HG02884 (cell line): ENCODE measurements around the gene NECAB2.

Source experiments
- ATAC-seq: cut with Tn5 transposase; IDR thresholded peaks from one replicate; pipeline ENCODE4 v1.9.1; 2021; ENCODE audit warnings: mild to moderate bottlenecking, moderate library complexity; ENCODE audit not compliant: unreplicated experiment

Gene NECAB2

GRCh38 chr16:84042308-84042878, 74.3 kb downstream of the NECAB2 start, which contains the start of gene SLC38A8:
Gene SLC38A8, minus strand, starts transcription at chr16:84042795. Its CDS starts 638 bp downstream, at chr16:84042157.
- ATAC-seq, result no peak

DNA sequence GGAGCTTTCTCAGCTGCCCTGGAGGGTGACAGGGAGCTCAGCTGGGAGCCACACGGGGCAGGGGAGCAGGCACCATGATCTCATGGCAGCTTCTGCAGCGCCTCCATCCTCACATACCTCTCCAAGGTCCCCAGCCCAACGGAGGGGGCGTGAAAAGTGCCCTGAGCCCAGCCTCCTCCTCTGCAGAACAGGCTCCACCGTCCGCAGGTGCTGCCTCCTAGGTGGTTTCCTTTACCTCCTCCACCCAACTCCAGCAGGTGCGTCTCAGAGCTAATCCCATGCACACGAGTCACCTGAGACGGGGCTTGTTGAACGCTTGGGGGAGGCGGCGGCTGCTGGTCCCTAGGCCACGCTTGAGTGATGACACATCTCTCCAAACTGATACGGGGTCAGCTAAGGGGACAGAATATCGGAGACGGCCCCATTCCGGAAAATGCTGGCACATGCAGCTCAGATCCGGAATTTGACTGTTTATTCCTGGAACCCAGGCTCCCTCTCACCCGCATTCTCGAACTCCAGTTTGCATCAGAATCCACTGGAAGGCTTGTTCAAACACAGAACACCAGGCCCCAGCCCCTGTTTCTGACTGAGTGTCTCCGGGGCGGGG, 74.9 kb downstream of the NECAB2 start:
- no peak for ATAC-seq

- ATAC-seq, result no peak
Observed at GRCh38 chr16:84043486-84044117, 75.6 kb downstream of the NECAB2 start.

GRCh38 chr16:84044118-84044488, 76.1 kb downstream of the NECAB2 start:
- ATAC-seq, result no peak

DNA sequence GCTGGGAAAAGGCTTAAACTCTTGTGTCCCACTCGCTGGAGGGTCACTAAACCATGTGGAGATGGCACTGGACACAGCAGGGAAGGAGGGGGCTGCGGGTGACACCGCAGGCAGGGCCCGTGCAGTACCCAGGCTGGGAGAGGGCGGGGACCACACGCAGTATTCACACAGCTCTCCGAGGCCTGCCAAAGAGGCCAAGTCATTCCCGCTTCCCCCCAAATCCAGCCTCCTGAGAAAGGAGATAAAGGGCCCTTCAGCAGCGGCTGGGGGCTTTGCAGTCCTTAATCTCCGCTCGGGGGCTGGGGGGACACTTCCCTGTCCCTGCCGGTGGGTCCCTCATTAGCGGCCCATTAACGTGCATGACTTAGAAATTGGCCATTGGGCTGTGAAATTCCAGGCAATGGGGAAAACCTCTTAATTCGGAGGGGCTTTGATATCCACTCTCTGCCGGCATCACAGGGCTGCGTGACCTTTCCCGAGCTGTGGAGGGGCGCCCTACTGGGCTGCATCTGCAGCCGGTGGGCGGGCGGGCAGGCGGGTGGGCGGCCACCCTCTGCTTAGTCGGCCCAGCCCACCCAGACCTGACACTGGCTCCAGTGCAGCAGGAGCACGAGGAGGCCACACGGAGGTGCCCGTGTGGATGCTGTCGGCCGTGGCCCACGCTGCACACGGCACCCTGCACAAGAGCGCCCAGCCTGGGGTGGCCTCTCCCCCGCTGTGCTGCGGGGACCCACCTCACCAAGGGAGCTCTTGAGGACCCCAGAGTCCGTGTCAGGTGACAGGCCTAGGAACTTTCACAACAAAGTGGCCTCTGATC, 77.2 kb downstream of the NECAB2 start:
- ATAC-seq, result no peak

- no peak for ATAC-seq
Observed at GRCh38 chr16:84045818-84046470, 77.9 kb downstream of the NECAB2 start.

- no peak for ATAC-seq
Observed at GRCh38 chr16:84047206-84047605, 79.2 kb downstream of the NECAB2 start.

- no peak for ATAC-seq
Observed at GRCh38 chr16:84047626-84048025, 79.6 kb downstream of the NECAB2 start.

DNA sequence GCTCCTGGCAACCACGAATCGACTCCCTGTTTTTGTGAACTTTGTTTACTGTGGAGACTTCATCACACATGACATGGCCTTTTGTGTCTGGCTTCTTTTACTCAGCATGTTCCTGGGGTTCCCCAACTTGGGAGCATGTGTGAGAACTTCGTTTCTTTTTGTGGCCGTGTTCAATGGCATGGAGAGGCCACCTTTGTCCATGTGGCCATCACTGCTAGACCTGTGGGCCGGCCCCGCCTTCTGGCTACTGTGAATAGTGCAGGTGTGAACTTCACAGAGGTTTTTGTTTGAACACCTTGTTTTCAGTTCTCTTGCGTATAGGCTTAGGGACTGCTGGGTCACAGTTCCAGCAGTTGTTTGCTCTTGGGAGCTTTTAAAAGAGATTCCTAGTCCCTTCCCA, 80.2 kb downstream of the NECAB2 start:
- no peak for ATAC-seq

GRCh38 chr16:84048871-84049270, 80.8 kb downstream of the NECAB2 start:
- no peak for ATAC-seq

- no peak for ATAC-seq
Observed at GRCh38 chr16:84049403-84050060, 81.5 kb downstream of the NECAB2 start.

- ATAC-seq, result no peak
Observed at GRCh38 chr16:84050316-84050715, 82.3 kb downstream of the NECAB2 start.

DNA sequence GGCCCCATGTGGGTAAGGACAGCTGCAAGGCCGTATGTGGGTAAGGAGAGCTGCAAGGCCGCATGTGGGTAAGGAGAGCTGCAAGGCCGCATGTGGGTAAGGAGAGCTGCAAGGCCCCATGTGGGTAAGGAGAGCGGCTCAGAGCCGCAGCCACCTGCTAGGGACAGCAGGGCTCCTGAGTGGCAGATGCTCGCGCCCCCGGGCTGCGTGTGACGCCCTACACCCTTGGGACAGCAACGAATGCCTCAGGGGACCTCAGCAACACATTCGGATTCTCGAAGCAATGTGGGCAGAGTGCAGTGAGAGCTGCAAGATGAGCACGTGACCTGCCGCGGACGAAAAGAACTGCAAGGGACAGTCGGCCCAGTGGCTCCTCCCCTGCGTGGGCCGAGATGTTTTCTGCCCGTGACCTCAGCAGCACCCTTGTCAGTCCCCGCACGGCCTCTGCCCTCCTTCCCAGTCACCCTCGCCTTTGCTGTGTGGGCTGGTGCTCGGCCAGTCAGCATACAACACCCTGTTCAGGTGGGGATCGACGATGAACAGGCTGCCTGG, 84.1 kb downstream of the NECAB2 start:
- ATAC-seq, result no peak
